ENCODE measurements around the gene EVX2. TPM values are rescaled to one million over a fixed set of nuclear protein-coding genes. Genes with fewer than 3 reads are reported as not detected.
A peak's percentile ranks its signal among the peaks of the same experiment; 100 is the strongest.

EVX2 gene
- total and polyA plus RNA-seq, 2 of the 4 experiments (the other 2 are of a cell fraction): not detected

GRCh38 chr2:176112375-176113302 is 28.9 kb upstream of the EVX2 start (continued):
- TF ChIP-seq CEBPB (IDR thresholded peaks at IDR 0.05; ENCODE audit: low read depth, low read length): no peak

- POLR2A ChIA-PET (ENCODE audit: unreplicated experiment): no interaction called here
- no peak overlapping the region for H3K4ac ChIP-seq (ENCODE audit: low read depth, low read length)
- peak overlapping the region; percentile 8 for H2AFZ ChIP-seq (replicated peaks; ENCODE audit: low read length, poor library complexity)
- no peaks in the 10 kb centered on the region for H3K36me3 ChIP-seq (ENCODE audit: control insufficient read depth, insufficient read depth, low read length)
- no peaks in the 10 kb centered on the region for H3K79me1 ChIP-seq (ENCODE audit: low read depth in 1 of 2, low read length in 2 of 2)
- no peak overlapping the region for H3K27ac ChIP-seq (ENCODE audit: insufficient read depth, low read length)
- no peak overlapping the region for H2BK15ac ChIP-seq (ENCODE audit: low read depth, low read length)
- no peak overlapping the region for H2BK5ac ChIP-seq (ENCODE audit: low read depth, low read length, poor library complexity, severe bottlenecking)
- intact Hi-C loops (cut with micrococcal nuclease): loop anchor here (1.0 kb wide), 1 partner anchor 23 kb away; no protein-coding TSS in a partner anchor
- TF ChIP-seq NFE2L2 (IDR thresholded peaks at IDR 0.05; ENCODE audit: low read depth, low read length): no peak
- no peak overlapping the region for H2BK20ac ChIP-seq (ENCODE audit: low read depth, low read length)
- dilution Hi-C loops (cut with HindIII; ENCODE audit: low sequenced_read_pairs, unreplicated experiment): no loop called here
- DNase-seq: no peak
- H3K18ac ChIP-seq (ENCODE audit: low read depth, low read length): no peak overlapping the region
- no peak overlapping the region for H3K23ac ChIP-seq (ENCODE audit: low read depth, low read length)
- H3K27me3 ChIP-seq (ENCODE audit: control insufficient read depth, insufficient read depth, low read length): peaks cover 89% of the 10 kb centered on the region
- no peak overlapping the region for H4K5ac ChIP-seq (ENCODE audit: low read depth, low read length)
- H3K9ac ChIP-seq (ENCODE audit: low read depth, low read length): no peak overlapping the region
- H3K4me3 ChIP-seq (ENCODE audit: insufficient read depth, low read depth, low read length): no peak overlapping the region
- no peak overlapping the region for H4K91ac ChIP-seq (ENCODE audit: insufficient read depth, low read depth, low read length)
- no peak overlapping the region for H3K14ac ChIP-seq (replicated peaks; ENCODE audit: low read depth, low read length)
- no peaks in the 10 kb centered on the region for H3K9me1 ChIP-seq (ENCODE audit: insufficient read depth, low read length)
- H3K9me3 ChIP-seq (ENCODE audit: control insufficient read depth, insufficient read depth, low read length): peaks cover 10% of the 10 kb centered on the region
- H4K20me1 ChIP-seq (ENCODE audit: insufficient read depth, low read length): no peaks in the 10 kb centered on the region
- no peak overlapping the region for H2AK9ac ChIP-seq (replicated peaks; ENCODE audit: low read depth, low read length, poor library complexity)
- H3K4me2 ChIP-seq (ENCODE audit: low read depth, low read length): no peak overlapping the region
- CTCF ChIA-PET: no interaction called here
- no TSS peak for BruUV-seq (replicated peaks)
- in situ Hi-C loops (cut with MboI; ENCODE audit: low sequenced_read_pairs): no loop called here
- no peak for ATAC-seq (ENCODE audit: low read depth)
- no peak overlapping the region for H4K8ac ChIP-seq (ENCODE audit: low read depth in 2 of 2, low read length in 2 of 2)
- no peak overlapping the region for H3K56ac ChIP-seq (ENCODE audit: extremely low read depth, insufficient read depth, low read length)
- 0% methylated on average over 7 of the region's 29 CpGs; no CpG with 5 or more reads in 1 of the 2 experiments for WGBS, 2 experiments (ENCODE audit: extremely low coverage in 2 of 2, insufficient read length in 1 of 2)
- H2AK5ac ChIP-seq (ENCODE audit: low read depth, low read length): no peak overlapping the region
- H2BK120ac ChIP-seq (ENCODE audit: low read depth, low read length): no peak overlapping the region
- no peaks in the 10 kb centered on the region for H3K4me1 ChIP-seq (ENCODE audit: control insufficient read depth, insufficient read depth, low read length)
Observed at GRCh38 chr2:176111846-176112374, 28.1 kb upstream of the EVX2 start.

All from IMR-90 (cell line).